Naive thymus-derived CD8-positive, alpha-beta T cell (primary cell): ENCODE data around the gene TRIM56. TPM values are rescaled to one million over a fixed set of nuclear protein-coding genes. Genes with fewer than 3 reads are reported as not detected.
"Not testable (repeated sequence)": the region's sequence is repeated elsewhere in the genome, so short reads cannot be mapped to it uniquely, and the experiment has no call there.

Experiments
- ATAC-seq, 2 donors: fragments of 150-1000 bp; cut with Tn5 transposase in 1 of 2; sonication (Bioruptor Pico), chemical (Tn5 transposase) in 1 of 2; 1 replicate in 1 of 2; 2 replicates in 1 of 2; pipeline ENCODE4 v1.10.0; 2021; ENCODE audit warnings: mild to moderate bottlenecking in 2 of 2, moderate library complexity in 2 of 2
- POLR2A ChIA-PET: fragments of 350-600 bp; sonication (Branson Sonifier 250); formaldehyde crosslinking; loops from one replicate; lab custom pipeline; 2021; ENCODE audit warnings: antibody characterized with exemption; lab: Charles Lee
- DNase-seq, 10 donors: peaks; one replicate each; pipeline versions ENCODE4 v3.0.0 to v3.0.0-alpha.2; 2020 to 2022
- H3K27ac Mint-ChIP-seq, 10 donors: one replicate each; pipeline ENCODE4 v1.8.0; 2020 to 2022; ENCODE audit warnings: mild to moderate bottlenecking in 10 of 10, mixed read lengths in 10 of 10, moderate library complexity in 4 of 10, inconsistent platforms in 1 of 10
- H3K27me3 Mint-ChIP-seq, 5 donors: one replicate each; pipeline ENCODE4 v1.8.0; 2021 to 2022; ENCODE audit warnings: mixed read lengths in 5 of 5
- H3K36me3 Mint-ChIP-seq, 3 donors: one replicate each; pipeline ENCODE4 v1.8.0; 2020 to 2022; ENCODE audit warnings: mixed read lengths in 3 of 3, mild to moderate bottlenecking in 2 of 3, inconsistent platforms in 1 of 3
- H3K4me1 Mint-ChIP-seq, 4 donors: one replicate each; pipeline ENCODE4 v1.8.0; 2021 to 2022; ENCODE audit warnings: mixed read lengths in 4 of 4
- H3K4me3 Mint-ChIP-seq, 10 donors: one replicate each; pipeline ENCODE4 v1.8.0; 2020 to 2022; ENCODE audit warnings: mild to moderate bottlenecking in 10 of 10, mixed read lengths in 10 of 10, moderate library complexity in 6 of 10, inconsistent platforms in 1 of 10
- H3K9me3 Mint-ChIP-seq, 9 donors: one replicate each; pipeline ENCODE4 v1.8.0; 2020 to 2022; ENCODE audit warnings: mixed read lengths in 9 of 9, mild to moderate bottlenecking in 3 of 9, inconsistent platforms in 1 of 9, moderate library complexity in 1 of 9
- polyA plus RNA-seq, 3 donors: library from polyadenylated mRNA; unstranded; fragments of 300-500 nt; fragmentation: Illumina TruSeq; gene quantifications; one replicate each; pipeline ENCODE4 v1.2.3, GENCODE V29; 2021
- total RNA-seq, 8 experiments: library from RNA in 2 of 8; stranded (reverse) in 2 of 8; gene quantifications; one replicate each; pipeline ENCODE4 v1.2.3 and lab custom pipeline; 2021 to 2026

TRIM56 gene
- total RNA-seq (10 to 100 TPM; 67.4 to 67.7 TPM), polyA plus RNA-seq (10 to 100 TPM in 2 of 3 donors, 1 to 10 TPM in 1; 3.8 to 17.9 (median 11.4) TPM), total RNA-seq (lab: John Stamatoyannopoulos, UW) (92.3 to 176 (median 120) reads per million in 6 experiments)

GRCh38 chr7:101085162-101085964, at the start of gene TRIM56:
Gene TRIM56 (plus strand): TSS chr7:101085481. CDS start chr7:101087313, 1,832 bp downstream.
- Mint-ChIP-seq H3K9me3 (no peaks in the 10 kb centered on the region), H3K27ac (peak within 1 kb of the TSS; percentile 98 to 100 (median 99)), H3K36me3 (peaks cover 0 to 28% (median 0%) of the 10 kb centered on the region in 3 donors), H3K4me1 (peaks cover 13 to 47% (median 39%) of the 10 kb centered on the region in 4 donors), H3K4me3 (peak within 1 kb of the TSS; percentile 96 to 100 (median 98)), H3K27me3 (no peaks in the 10 kb centered on the region)
- DNase-seq (peak; percentile 58 to 87 (median 72)), ATAC-seq (peak; percentile 93 to 94)
- POLR2A ChIA-PET, result interaction anchor here (0.5 to 2.3 kb wide), 8 partner anchors 10 to 312 kb away, joined by 3 to 13 read pairs (median 4); partner anchors contain the start of genes SLC12A9, SRRT and UFSP1

- Mint-ChIP-seq H3K27me3 (peaks cover 2 to 10% (median 5%) of the 10 kb centered on the region in 5 donors), H3K4me3 (no peak overlapping the region), H3K4me1 (no peaks in the 10 kb centered on the region), H3K9me3 (no peaks in the 10 kb centered on the region), H3K27ac (no peak overlapping the region), H3K36me3 (no peaks in the 10 kb centered on the region)
- POLR2A ChIA-PET, result no interaction called here
- DNase-seq (no peak), ATAC-seq (no peak)
Observed at GRCh38 chr7:101035941-101036340, 49.3 kb upstream of the TRIM56 start.

- not testable (repeated sequence) for H3K4me1 Mint-ChIP-seq, H3K36me3 Mint-ChIP-seq, H3K4me3 Mint-ChIP-seq, H3K27ac Mint-ChIP-seq, DNase-seq, ATAC-seq
- peaks cover 6 to 12% (median 7%) of the 10 kb centered on the region in 5 donors for H3K27me3 Mint-ChIP-seq
- POLR2A ChIA-PET, result interaction anchor here (0.6 kb wide), 1 partner anchor 610 kb away, joined by 4 read pairs; no protein-coding TSS in a partner anchor
- peaks cover 0 to 11% (median 0%) of the 10 kb centered on the region in 9 donors for H3K9me3 Mint-ChIP-seq
Observed at GRCh38 chr7:101041283-101041682, 44.0 kb upstream of the TRIM56 start.

- H3K9me3 Mint-ChIP-seq, result no peaks in the 10 kb centered on the region
- H3K27me3 Mint-ChIP-seq, result peaks cover 24 to 66% (median 40%) of the 10 kb centered on the region in 5 donors
- no peak overlapping the region for H3K4me3 Mint-ChIP-seq
- ATAC-seq (no peak), DNase-seq (peak; percentile 4 to 72 (median 36))
- peaks cover 1 to 10% (median 2%) of the 10 kb centered on the region in 4 donors for H3K4me1 Mint-ChIP-seq
- POLR2A ChIA-PET, result no interaction called here
- no peaks in the 10 kb centered on the region for H3K36me3 Mint-ChIP-seq
- H3K27ac Mint-ChIP-seq, result no peak overlapping the region
Observed at GRCh38 chr7:101058355-101058754, 26.9 kb upstream of the TRIM56 start.

GRCh38 chr7:101059620-101059942, 25.7 kb upstream of the TRIM56 start:
- Mint-ChIP-seq H3K9me3 (no peaks in the 10 kb centered on the region), H3K27me3 (peaks cover 28 to 68% (median 46%) of the 10 kb centered on the region in 5 donors), H3K4me1 (peaks cover 1 to 10% (median 2%) of the 10 kb centered on the region in 4 donors), H3K27ac (peak overlapping the region in 3 of 10 donors; percentile 3 to 84 (median 63)), H3K36me3 (no peaks in the 10 kb centered on the region), H3K4me3 (no peak overlapping the region)
- POLR2A ChIA-PET, result interaction anchor here (0.7 kb wide), 1 partner anchor 75 kb away, joined by 3 read pairs; no protein-coding TSS in a partner anchor
- DNase-seq (no peak), ATAC-seq (no peak)

- H3K4me1 Mint-ChIP-seq, result peaks cover 1 to 10% (median 2%) of the 10 kb centered on the region in 4 donors
- no peak overlapping the region for H3K4me3 Mint-ChIP-seq
- DNase-seq, result no peak
- POLR2A ChIA-PET, result interaction anchor here (0.7 kb wide), 1 partner anchor 167 kb away, joined by 5 read pairs; no protein-coding TSS in a partner anchor
- no peaks in the 10 kb centered on the region for H3K9me3 Mint-ChIP-seq
- H3K27me3 Mint-ChIP-seq, result peaks cover 29 to 75% (median 48%) of the 10 kb centered on the region in 5 donors
- no peak overlapping the region for H3K27ac Mint-ChIP-seq
- ATAC-seq, result no peak
- H3K36me3 Mint-ChIP-seq, result no peaks in the 10 kb centered on the region
Observed at GRCh38 chr7:101060992-101061391, 24.3 kb upstream of the TRIM56 start.

GRCh38 chr7:101064176-101064550, 21.1 kb upstream of the TRIM56 start:
- POLR2A ChIA-PET, H3K36me3 Mint-ChIP-seq, H3K4me3 Mint-ChIP-seq, H3K27ac Mint-ChIP-seq, H3K4me1 Mint-ChIP-seq, H3K9me3 Mint-ChIP-seq, DNase-seq, ATAC-seq: not testable (repeated sequence)
- peaks cover 25 to 65% (median 41%) of the 10 kb centered on the region in 5 donors for H3K27me3 Mint-ChIP-seq

GRCh38 chr7:101065162-101065561, 20.1 kb upstream of the TRIM56 start:
- H3K9me3 Mint-ChIP-seq, H3K27ac Mint-ChIP-seq, H3K36me3 Mint-ChIP-seq, DNase-seq, H3K4me3 Mint-ChIP-seq, ATAC-seq, H3K4me1 Mint-ChIP-seq: not testable (repeated sequence)
- H3K27me3 Mint-ChIP-seq, result peaks cover 21 to 58% (median 43%) of the 10 kb centered on the region in 5 donors
- POLR2A ChIA-PET, result interaction anchor here (0.6 kb wide), 1 partner anchor 261 kb away, joined by 3 read pairs; no protein-coding TSS in a partner anchor

- Mint-ChIP-seq H3K27me3 (peaks cover 21 to 50% (median 37%) of the 10 kb centered on the region in 5 donors), H3K27ac (no peak overlapping the region), H3K4me3 (no peak overlapping the region), H3K4me1 (no peaks in the 10 kb centered on the region), H3K9me3 (no peaks in the 10 kb centered on the region), H3K36me3 (peaks cover 0 to 2% (median 0%) of the 10 kb centered on the region in 3 donors)
- POLR2A ChIA-PET, result no interaction called here
- ATAC-seq, result no peak
- no peak for DNase-seq
Observed at GRCh38 chr7:101066141-101066832, 19.0 kb upstream of the TRIM56 start.

- peaks cover 0 to 2% (median 0%) of the 10 kb centered on the region in 3 donors for H3K36me3 Mint-ChIP-seq
- POLR2A ChIA-PET, result no interaction called here
Observed at GRCh38 chr7:101066833-101067177, 18.5 kb upstream of the TRIM56 start.

GRCh38 chr7:101068401-101068800, 16.9 kb upstream of the TRIM56 start:
- Mint-ChIP-seq H3K4me3 (no peak overlapping the region), H3K9me3 (no peaks in the 10 kb centered on the region), H3K27me3 (peaks cover 18 to 38% (median 33%) of the 10 kb centered on the region in 5 donors), H3K27ac (no peak overlapping the region), H3K36me3 (peaks cover 0 to 2% (median 0%) of the 10 kb centered on the region in 3 donors), H3K4me1 (no peaks in the 10 kb centered on the region)
- DNase-seq, result no peak
- POLR2A ChIA-PET, result no interaction called here
- ATAC-seq, result no peak

More at GRCh38 chr7:101066833-101067177, 18.5 kb upstream of the TRIM56 start:
- no peak overlapping the region for H3K4me3 Mint-ChIP-seq
- H3K4me1 Mint-ChIP-seq, result no peaks in the 10 kb centered on the region
- peaks cover 21 to 47% (median 37%) of the 10 kb centered on the region in 5 donors for H3K27me3 Mint-ChIP-seq
- H3K9me3 Mint-ChIP-seq, result no peaks in the 10 kb centered on the region
- H3K27ac Mint-ChIP-seq, result peak overlapping the region in 1 of 10 donors; percentile 19
- no peak for ATAC-seq
- DNase-seq, result no peak

GRCh38 chr7:101071362-101072104, 13.7 kb upstream of the TRIM56 start:
- H3K27me3 Mint-ChIP-seq, result peaks cover 8 to 17% (median 15%) of the 10 kb centered on the region in 5 donors
- H3K36me3 Mint-ChIP-seq, H3K4me1 Mint-ChIP-seq, H3K9me3 Mint-ChIP-seq, DNase-seq, H3K4me3 Mint-ChIP-seq, H3K27ac Mint-ChIP-seq, POLR2A ChIA-PET, ATAC-seq: not testable (repeated sequence)
